ENCODE data around the gene TMEM145. TPM values are rescaled to one million over a fixed set of nuclear protein-coding genes. Genes with fewer than 3 reads are reported as not detected.
A peak's percentile ranks its signal among the peaks of the same experiment; 100 is the strongest.

Gene TMEM145
- total RNA-seq, 1 donor from 2014 or later, result 24.7 TPM

DNA sequence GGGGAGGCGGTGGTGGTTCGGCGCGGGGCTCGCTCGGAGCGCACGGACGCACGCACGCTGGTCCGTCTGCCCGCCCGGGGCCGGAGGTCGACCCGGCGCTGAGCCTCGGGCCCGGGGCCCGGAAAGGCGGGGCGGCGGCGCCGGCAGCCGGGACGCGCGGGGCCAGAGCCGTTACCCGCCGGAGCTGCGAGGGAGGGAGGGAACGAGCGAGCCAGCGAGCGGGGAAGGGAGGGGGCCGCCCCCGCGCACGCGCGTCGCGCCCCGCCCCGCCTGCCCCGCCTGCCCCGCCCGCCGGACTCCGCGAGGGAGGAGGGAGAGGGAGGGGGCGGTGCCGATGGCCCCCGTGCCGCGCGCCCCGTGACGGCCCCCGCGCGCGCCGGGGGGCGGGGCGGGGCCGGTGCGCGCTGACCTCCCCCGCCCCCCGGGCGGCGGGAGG is 29.0 kb upstream of the TMEM145 start:
- Mint-ChIP-seq H3K4me3 (ENCODE audit: unreplicated experiment) (no peak overlapping the region), H3K27me3 (ENCODE audit: unreplicated experiment) (peaks cover 20% of the 10 kb centered on the region), H3K9me3 (ENCODE audit: unreplicated experiment) (peaks cover 17% of the 10 kb centered on the region), H3K27ac (ENCODE audit: unreplicated experiment) (no peak overlapping the region), H3K4me1 (ENCODE audit: low read depth, unreplicated experiment) (peaks cover 17% of the 10 kb centered on the region), H3K36me3 (ENCODE audit: unreplicated experiment) (no peaks in the 10 kb centered on the region)
- TF ChIP-seq, protein P1, sequence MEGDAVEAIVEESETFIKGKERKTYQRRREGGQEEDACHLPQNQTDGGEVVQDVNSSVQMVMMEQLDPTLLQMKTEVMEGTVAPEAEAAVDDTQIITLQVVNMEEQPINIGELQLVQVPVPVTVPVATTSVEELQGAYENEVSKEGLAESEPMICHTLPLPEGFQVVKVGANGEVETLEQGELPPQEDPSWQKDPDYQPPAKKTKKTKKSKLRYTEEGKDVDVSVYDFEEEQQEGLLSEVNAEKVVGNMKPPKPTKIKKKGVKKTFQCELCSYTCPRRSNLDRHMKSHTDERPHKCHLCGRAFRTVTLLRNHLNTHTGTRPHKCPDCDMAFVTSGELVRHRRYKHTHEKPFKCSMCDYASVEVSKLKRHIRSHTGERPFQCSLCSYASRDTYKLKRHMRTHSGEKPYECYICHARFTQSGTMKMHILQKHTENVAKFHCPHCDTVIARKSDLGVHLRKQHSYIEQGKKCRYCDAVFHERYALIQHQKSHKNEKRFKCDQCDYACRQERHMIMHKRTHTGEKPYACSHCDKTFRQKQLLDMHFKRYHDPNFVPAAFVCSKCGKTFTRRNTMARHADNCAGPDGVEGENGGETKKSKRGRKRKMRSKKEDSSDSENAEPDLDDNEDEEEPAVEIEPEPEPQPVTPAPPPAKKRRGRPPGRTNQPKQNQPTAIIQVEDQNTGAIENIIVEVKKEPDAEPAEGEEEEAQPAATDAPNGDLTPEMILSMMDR (IDR thresholded peaks at IDR 0.05; ENCODE audit: partially characterized antibody, unreplicated experiment), result no peak
- peak; percentile 71 for DNase-seq

DNA sequence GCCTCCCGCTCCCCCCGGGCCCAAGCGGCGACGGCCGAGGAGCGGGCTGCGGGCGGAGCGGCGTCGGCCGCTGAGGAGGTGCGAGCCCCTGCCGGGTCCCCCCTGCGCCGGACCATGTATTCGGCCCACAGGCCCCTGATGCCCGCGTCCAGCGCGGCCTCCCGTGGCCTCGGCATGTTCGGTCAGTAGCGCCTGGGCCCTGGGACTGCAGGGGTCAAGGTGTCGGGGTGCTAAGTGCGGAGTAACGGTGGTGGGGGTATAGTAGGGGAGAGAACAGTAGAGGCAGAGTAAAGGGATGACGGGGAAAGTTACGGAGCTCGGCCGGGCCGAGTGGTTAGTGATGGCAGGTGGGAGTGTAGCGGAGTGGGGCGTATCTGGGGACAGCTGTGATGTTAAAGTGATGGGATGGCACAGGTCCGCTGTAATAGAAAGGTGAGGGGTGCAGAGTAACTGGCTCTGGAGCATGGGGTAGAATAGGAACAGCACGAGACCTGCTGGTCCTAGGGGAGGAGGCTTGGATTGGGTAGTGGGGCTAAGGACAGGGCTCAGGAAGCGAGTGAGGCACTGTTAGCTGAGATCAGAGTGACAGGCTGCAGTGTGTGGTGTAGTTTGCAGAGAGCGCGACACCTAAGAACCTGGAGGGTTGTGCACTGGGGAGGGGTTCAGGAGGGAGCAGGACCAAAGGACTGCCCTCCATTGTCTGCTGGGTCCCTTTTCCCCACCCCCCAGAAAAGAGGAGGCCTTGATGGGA is 28.3 kb upstream of the TMEM145 start:
- peak overlapping the region; percentile 86 for H3K27ac Mint-ChIP-seq (ENCODE audit: unreplicated experiment)
- no peak for DNase-seq
- peaks cover 14% of the 10 kb centered on the region for H3K27me3 Mint-ChIP-seq (ENCODE audit: unreplicated experiment)
- TF ChIP-seq, protein P1 (IDR thresholded peaks at IDR 0.05; ENCODE audit: partially characterized antibody, unreplicated experiment), result no peak
- H3K9me3 Mint-ChIP-seq (ENCODE audit: unreplicated experiment), result peaks cover 13% of the 10 kb centered on the region
- H3K4me3 Mint-ChIP-seq (ENCODE audit: unreplicated experiment), result peak overlapping the region; percentile 97
- peaks cover 12% of the 10 kb centered on the region for H3K4me1 Mint-ChIP-seq (ENCODE audit: low read depth, unreplicated experiment)
- H3K36me3 Mint-ChIP-seq (ENCODE audit: unreplicated experiment), result no peaks in the 10 kb centered on the region

DNA sequence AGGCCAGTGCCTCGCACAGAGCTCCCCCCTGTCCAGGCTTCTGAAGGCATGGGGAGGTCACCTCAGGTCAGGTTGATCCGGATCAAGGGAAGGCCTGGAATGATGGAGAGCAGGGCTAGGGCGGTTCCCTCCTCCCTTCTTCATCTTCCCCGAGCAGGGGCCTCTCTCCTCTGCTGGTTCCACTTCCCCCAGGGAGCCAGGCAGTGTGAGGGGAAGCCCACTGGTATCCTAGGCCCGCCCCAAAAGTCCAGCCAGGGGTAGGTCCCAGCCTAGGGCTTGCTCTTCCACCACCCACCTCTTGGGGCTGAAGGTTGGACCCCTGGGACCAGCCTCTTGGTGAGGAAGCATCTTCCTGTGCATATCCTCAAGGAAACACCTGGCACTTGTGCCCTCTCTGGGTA is 27.6 kb upstream of the TMEM145 start:
- Mint-ChIP-seq H3K4me3 (ENCODE audit: unreplicated experiment) (peak overlapping the region; percentile 97), H3K27ac (ENCODE audit: unreplicated experiment) (peak overlapping the region; percentile 86), H3K9me3 (ENCODE audit: unreplicated experiment) (peaks cover 13% of the 10 kb centered on the region), H3K36me3 (ENCODE audit: unreplicated experiment) (no peaks in the 10 kb centered on the region), H3K27me3 (ENCODE audit: unreplicated experiment) (peaks cover 14% of the 10 kb centered on the region), H3K4me1 (ENCODE audit: low read depth, unreplicated experiment) (peaks cover 12% of the 10 kb centered on the region)
- TF ChIP-seq, protein P1 (IDR thresholded peaks at IDR 0.05; ENCODE audit: partially characterized antibody, unreplicated experiment), result no peak
- no peak for DNase-seq

GRCh38 chr19:42285988-42286348 is 27.1 kb upstream of the TMEM145 start:
- DNase-seq, result no peak
- TF ChIP-seq, protein P1 (IDR thresholded peaks at IDR 0.05; ENCODE audit: partially characterized antibody, unreplicated experiment), result no peak
- Mint-ChIP-seq H3K4me3 (ENCODE audit: unreplicated experiment) (peak overlapping the region; percentile 97), H3K36me3 (ENCODE audit: unreplicated experiment) (no peaks in the 10 kb centered on the region), H3K4me1 (ENCODE audit: low read depth, unreplicated experiment) (peaks cover 12% of the 10 kb centered on the region), H3K9me3 (ENCODE audit: unreplicated experiment) (peaks cover 13% of the 10 kb centered on the region), H3K27me3 (ENCODE audit: unreplicated experiment) (peaks cover 14% of the 10 kb centered on the region), H3K27ac (ENCODE audit: unreplicated experiment) (peak overlapping the region; percentile 86)

GRCh38 chr19:42286349-42287016 is 26.6 kb upstream of the TMEM145 start:
- TF ChIP-seq, protein P1 (IDR thresholded peaks at IDR 0.05; ENCODE audit: partially characterized antibody, unreplicated experiment), result no peak
- H3K4me1 Mint-ChIP-seq (ENCODE audit: low read depth, unreplicated experiment), result peaks cover 12% of the 10 kb centered on the region
- H3K27me3 Mint-ChIP-seq (ENCODE audit: unreplicated experiment), result peaks cover 14% of the 10 kb centered on the region
- H3K36me3 Mint-ChIP-seq (ENCODE audit: unreplicated experiment), result peaks cover under 1% of the 10 kb centered on the region
- peak overlapping the region; percentile 97 for H3K4me3 Mint-ChIP-seq (ENCODE audit: unreplicated experiment)
- peaks cover 13% of the 10 kb centered on the region for H3K9me3 Mint-ChIP-seq (ENCODE audit: unreplicated experiment)
- DNase-seq, result no peak
- H3K27ac Mint-ChIP-seq (ENCODE audit: unreplicated experiment), result peak overlapping the region; percentile 86
